HG03039 (cell line): ENCODE data around the gene SMG6.

ENCODE experiments used
- ATAC-seq: cut with Tn5 transposase; IDR thresholded peaks from one replicate; pipeline ENCODE4 v1.9.1; 2021; ENCODE audit warnings: mild to moderate bottlenecking, moderate library complexity; ENCODE audit not compliant: unreplicated experiment

Gene SMG6

GRCh38 chr17:2035541-2036488 lies 267.8 kb downstream of the SMG6 start:
- no peak for ATAC-seq

GRCh38 chr17:2034806-2035540 lies 268.6 kb downstream of the SMG6 start:
- no peak for ATAC-seq

DNA sequence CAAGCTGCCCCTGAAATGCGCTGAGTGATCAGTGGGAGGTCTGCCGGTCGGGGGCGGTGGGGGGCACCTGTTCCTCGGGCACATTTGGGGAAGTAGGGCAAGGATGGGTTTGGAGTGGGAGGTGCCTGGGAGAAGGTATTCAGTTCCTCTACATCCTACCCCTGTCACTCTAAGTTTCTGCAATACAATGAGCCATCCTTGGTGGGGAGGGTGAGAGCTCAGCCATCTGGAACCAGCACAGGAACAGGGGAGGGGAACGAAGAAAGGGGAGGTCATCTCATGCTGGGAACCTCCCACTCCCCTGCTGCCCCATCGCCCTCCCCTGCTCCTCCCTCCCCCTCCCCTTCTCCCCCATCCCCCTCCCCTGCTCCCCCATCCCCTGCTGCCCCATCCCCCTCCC lies 269.4 kb downstream of the SMG6 start:
- ATAC-seq = no peak

DNA sequence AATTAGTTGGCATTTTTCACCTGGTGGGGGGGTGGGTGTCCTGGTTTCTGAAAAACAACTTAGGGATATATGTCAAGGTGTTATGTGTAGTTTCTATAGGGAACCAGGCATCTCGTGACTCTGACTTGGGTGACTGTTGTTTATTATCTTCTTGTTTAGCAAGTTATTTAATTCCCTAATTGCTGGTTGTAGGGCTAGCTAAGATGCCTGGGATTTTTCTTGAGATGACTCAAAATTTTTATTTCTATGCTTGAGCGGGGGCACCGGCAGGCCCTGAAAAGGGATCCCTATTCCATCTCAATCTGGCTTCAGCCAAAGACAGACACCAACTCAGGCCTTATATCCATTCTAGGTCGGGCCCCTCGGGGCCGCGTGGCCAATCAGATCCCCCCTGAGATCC lies 270.4 kb downstream of the SMG6 start:
- ATAC-seq = no peak

GRCh38 chr17:2030779-2031163 lies 272.8 kb downstream of the SMG6 start:
- no peak for ATAC-seq

- ATAC-seq = peak; percentile 42
Measured at GRCh38 chr17:2029911-2030778, 273.4 kb downstream of the SMG6 start, which contains the start of gene DPH1. Gene DPH1, plus strand, starts transcription at chr17:2030153. Its CDS starts 17 bp downstream, at chr17:2030170.

GRCh38 chr17:2028737-2029136 lies 274.8 kb downstream of the SMG6 start:
- ATAC-seq = no peak

GRCh38 chr17:2028234-2028614 lies 275.4 kb downstream of the SMG6 start:
- ATAC-seq = no peak

DNA sequence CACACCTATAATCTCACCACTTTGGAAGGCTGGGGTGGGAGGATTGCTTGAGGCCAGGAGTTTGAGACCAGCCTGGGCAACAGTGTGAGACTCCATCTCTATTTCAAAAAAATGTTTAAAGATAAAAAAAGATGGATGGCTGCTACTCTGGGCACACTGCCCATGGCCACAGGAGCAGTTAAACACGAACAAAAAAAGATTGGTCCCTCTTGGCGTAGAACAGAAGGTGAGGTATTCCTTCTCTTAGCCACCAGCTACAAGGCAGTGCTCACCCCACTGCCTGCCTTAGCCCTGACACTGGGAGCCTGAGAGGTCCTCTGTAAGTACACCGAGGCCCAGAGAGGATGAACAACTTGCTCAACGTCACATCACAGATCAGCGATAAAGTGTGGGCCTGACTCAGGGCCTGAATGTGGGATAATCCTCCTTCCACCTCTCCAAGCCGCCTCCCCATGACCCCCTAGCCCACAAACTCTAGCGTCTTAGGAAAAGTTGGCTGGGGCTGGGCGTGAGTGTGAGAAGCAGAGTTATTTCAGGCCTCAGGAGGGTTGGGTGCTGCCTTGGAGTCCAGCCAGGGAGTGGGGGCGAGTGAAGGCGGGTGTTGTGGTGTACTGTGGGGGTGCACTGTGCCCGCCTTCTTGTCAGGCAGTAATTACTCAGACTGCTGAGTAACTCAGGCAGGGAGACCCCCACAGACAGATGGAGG lies 275.9 kb downstream of the SMG6 start:
- no peak for ATAC-seq

DNA sequence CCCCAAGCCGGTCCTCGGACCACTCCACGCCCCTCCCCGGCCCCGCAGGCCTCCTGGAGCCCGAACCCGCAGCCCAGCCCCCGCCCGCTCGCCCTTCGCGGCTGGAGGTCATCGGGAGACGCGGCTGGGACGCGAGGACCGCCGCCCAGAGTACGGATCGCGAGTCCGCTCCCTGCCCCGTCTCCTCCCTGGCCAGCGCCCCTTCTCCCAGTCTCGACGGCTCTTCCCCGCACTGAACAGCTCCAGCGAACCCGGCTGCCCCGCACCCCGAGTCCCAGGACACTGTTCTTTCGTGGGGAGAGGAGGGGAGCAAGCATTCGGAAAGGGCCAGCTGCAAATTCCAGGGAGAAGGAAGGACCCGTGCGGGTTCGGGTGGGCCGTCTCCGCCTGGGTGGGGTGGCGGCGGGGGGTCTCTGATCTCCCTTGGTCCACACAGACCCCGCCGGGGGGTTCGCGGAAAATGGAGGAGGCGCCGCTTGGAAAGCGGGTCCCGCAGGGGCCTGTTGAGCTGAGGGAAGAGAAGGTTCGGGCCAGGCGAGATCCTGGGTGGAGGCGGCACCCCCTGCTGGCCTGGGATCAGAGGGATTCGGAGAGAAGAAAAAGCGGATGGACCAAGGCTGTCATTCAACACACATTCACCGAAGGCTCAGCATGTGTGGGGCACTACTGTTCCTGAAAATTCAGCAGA lies 277.8 kb downstream of the SMG6 start:
- ATAC-seq = no peak

- ATAC-seq = no peak
Measured at GRCh38 chr17:2025220-2025621, 278.4 kb downstream of the SMG6 start, which contains the start of gene RTN4RL1. Gene RTN4RL1, minus strand, starts transcription at chr17:2025334. Its CDS starts 469 bp downstream, at chr17:2024865.

DNA sequence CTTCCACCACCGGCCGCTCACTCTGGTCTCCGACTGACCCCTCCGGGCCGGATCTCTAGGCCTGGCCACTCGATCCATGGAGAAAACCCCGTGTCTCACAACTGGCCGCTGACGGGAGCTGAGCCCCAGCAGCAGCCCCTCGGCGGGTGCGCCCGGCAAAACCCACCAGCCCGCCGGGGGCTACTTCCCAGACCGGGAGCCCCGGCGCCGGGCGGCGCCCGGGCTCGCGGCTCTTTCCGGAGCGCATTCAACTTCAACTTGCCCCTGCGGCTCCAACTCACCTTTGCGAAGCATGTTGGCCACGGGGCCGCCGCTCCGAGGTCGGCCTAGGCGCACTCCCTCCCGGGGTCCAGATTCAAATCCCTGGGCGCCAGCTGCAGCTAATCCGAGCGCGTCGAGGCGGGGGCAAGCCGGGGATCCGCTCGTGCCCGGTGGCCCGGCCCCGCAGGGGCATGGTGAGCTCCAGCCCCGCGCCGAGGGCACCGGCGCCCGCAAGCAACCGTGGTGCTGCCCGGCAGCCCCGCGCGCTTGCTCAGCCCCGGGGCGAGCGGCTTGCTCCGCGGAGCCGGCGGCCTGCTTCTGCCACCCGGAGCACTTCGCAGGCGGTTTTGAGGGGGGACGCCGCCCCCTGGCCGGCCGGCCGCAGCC lies 278.9 kb downstream of the SMG6 start:
- ATAC-seq = no peak

- ATAC-seq = no peak
Measured at GRCh38 chr17:2023692-2024571, 279.7 kb downstream of the SMG6 start.

- ATAC-seq = no peak
Measured at GRCh38 chr17:2023256-2023655, 280.3 kb downstream of the SMG6 start.

GRCh38 chr17:2022647-2023240 lies 280.8 kb downstream of the SMG6 start:
- no peak for ATAC-seq

GRCh38 chr17:2020721-2021120 lies 282.9 kb downstream of the SMG6 start:
- ATAC-seq = no peak

DNA sequence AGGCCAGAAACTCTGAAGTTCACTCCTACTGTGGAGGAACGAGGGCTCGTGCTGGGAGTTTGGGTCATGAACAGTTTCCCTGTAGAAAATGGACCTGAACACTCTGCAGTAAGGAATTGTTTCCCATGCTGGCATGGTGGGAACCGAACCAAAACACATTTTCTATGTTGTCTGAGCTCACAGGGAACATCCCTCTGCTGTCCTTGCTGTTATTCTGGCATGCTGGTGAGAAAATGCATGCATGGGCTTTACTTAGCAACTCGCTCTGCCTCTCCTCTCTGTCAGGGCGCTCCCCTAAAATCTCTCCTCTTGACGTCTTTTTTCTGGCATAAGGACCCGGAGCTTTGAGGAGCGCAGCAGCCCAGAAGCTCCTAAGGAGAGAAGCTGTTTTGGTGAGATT lies 283.9 kb downstream of the SMG6 start:
- no peak for ATAC-seq
